Fibroblast of lung (primary cell): Measurements from ENCODE around the gene GSG1. TPM values are rescaled to one million over a fixed set of nuclear protein-coding genes. Genes with fewer than 3 reads are reported as not detected.

Experiments
- DNase-seq, 2 donors: peaks; one replicate each; pipeline versions ENCODE4 v3.0.0 to v3.0.0-alpha.2; 2010; ENCODE audit warnings: low read depth in 2 of 2
- H2AFZ ChIP-seq: 2 replicates; pipeline ENCODE4 v1.5.1; 2012; ENCODE audit warnings: low read length, control low read depth, inconsistent platforms
- H3K27ac ChIP-seq: 2 replicates; pipeline ENCODE4 v1.5.1; 2011; ENCODE audit warnings: low read length, control low read depth; ENCODE audit not compliant: insufficient read depth
- H3K27me3 ChIP-seq: 2 replicates; pipeline ENCODE4 v1.5.1; 2011; ENCODE audit warnings: mild to moderate bottlenecking, low read length; ENCODE audit not compliant: control insufficient read depth, insufficient read depth
- H3K36me3 ChIP-seq: 2 replicates; pipeline ENCODE4 v1.5.1; 2011; ENCODE audit warnings: low read length; ENCODE audit not compliant: control insufficient read depth, insufficient read depth
- H3K4me1 ChIP-seq: 2 replicates; pipeline ENCODE4 v1.5.1; 2011; ENCODE audit warnings: low read length; ENCODE audit not compliant: control insufficient read depth, insufficient read depth; ENCODE audit errors: extremely low read depth
- H3K4me2 ChIP-seq: 2 replicates; pipeline ENCODE4 v1.5.1; 2011; ENCODE audit warnings: low read length, control low read depth; ENCODE audit not compliant: insufficient read depth; ENCODE audit errors: extremely low read depth
- H3K4me3 ChIP-seq, 4 experiments: fragments of 200-600 bp in 1 of 4; sonication (generic) in 1 of 4; replicated peaks in 1 of 4; 2 replicates each; pipeline ENCODE4 v1.5.1; 2011 to 2016; ENCODE audit warnings: low read length in 4 of 4, low read depth in 3 of 4, mild to moderate bottlenecking in 3 of 4, control low read depth in 2 of 4, inconsistent platforms in 1 of 4, mixed read lengths in 1 of 4; ENCODE audit not compliant: insufficient read depth in 1 of 4; ENCODE audit errors: control extremely low read depth in 1 of 4
- H3K79me2 ChIP-seq: 2 replicates; pipeline ENCODE4 v1.5.1; 2012; ENCODE audit warnings: mild to moderate bottlenecking, low read length, inconsistent platforms; ENCODE audit not compliant: control insufficient read depth, insufficient read depth
- H3K9ac ChIP-seq: 2 replicates; pipeline ENCODE4 v1.5.1; 2011; ENCODE audit warnings: mild to moderate bottlenecking, low read length, control low read depth; ENCODE audit not compliant: insufficient read depth
- H3K9me3 ChIP-seq: 2 replicates; pipeline ENCODE4 v1.5.1; 2012; ENCODE audit warnings: low read depth, low read length; ENCODE audit not compliant: control insufficient read depth, insufficient read depth
- H4K20me1 ChIP-seq: 2 replicates; pipeline ENCODE4 v1.5.1; 2011; ENCODE audit warnings: low read length; ENCODE audit not compliant: control insufficient read depth, insufficient read depth; ENCODE audit errors: extremely low read depth
- EZH2 ChIP-seq: IDR thresholded peaks from 2 replicates; pipeline ENCODE4 v1.5.1; 2012; ENCODE audit warnings: low read length, control low read depth, mild to moderate bottlenecking; ENCODE audit errors: missing control alignments
- polyA plus RNA-seq, 2 donors: library from polyadenylated mRNA; depleted of rRNA in 1 of 2; stranded (reverse) in 1 of 2; unstranded in 1 of 2; fragments of >200 nt; gene quantifications; 2 replicates each; pipeline ENCODE4 v1.2.1, GENCODE V29; 2011 to 2012; ENCODE audit warnings: missing spikeins in 1 of 2
- total RNA-seq: library from RNA; depleted of rRNA; stranded (reverse); fragments of >200 nt; gene quantifications from 2 replicates; pipeline ENCODE4 v1.2.1, GENCODE V29; 2014
- TF ChIP-seq, protein P1 (sequence below), 2 donors: IDR thresholded peaks in 1 of 2; conservative IDR thresholded peaks in 1 of 2; 1 replicate in 1 of 2; 2 replicates in 1 of 2; pipeline ENCODE4 v1.5.1; 2011 to 2012; ENCODE audit warnings: low read length in 2 of 2, control low read depth in 1 of 2, inconsistent platforms in 1 of 2, low read depth in 1 of 2, mild to moderate bottlenecking in 1 of 2

The GSG1 gene
- total and polyA plus RNA-seq, 2 donors (not counting 1 experiment from before 2014, with no cell fraction given) = 0.66 to 0.93 TPM

DNA sequence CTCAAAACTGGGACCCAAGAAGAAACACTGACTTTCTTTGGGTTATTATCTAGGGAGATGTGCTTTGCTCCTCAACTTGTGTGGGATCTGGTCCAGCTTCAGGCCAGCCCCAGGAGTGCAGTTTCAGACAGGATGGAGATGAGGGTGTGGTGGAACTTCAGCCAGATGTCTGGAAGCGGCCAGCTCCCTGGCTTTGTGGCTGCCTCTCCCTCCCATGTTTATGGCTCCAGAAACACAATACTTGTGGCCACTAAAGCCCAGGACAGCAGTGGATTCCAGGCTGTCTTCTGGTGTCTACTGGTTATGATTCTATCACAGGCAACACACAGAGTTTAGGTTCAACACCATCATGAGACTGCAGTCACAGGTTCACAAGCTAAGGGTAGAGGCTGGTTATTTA, 48.8 kb upstream of the GSG1 start:
- Histone ChIP-seq H3K4me1 (peaks cover 3% of the 10 kb centered on the region), H3K36me3 (no peaks in the 10 kb centered on the region), H3K79me2 (no peaks in the 10 kb centered on the region), H3K4me2 (no peak overlapping the region), H3K4me3 (no peak overlapping the region), H3K27me3 (no peaks in the 10 kb centered on the region), H3K9me3 (no peaks in the 10 kb centered on the region), H2AFZ (no peak overlapping the region), H4K20me1 (no peaks in the 10 kb centered on the region), H3K9ac (no peak overlapping the region), H3K27ac (no peak overlapping the region)
- TF ChIP-seq, protein P1, sequence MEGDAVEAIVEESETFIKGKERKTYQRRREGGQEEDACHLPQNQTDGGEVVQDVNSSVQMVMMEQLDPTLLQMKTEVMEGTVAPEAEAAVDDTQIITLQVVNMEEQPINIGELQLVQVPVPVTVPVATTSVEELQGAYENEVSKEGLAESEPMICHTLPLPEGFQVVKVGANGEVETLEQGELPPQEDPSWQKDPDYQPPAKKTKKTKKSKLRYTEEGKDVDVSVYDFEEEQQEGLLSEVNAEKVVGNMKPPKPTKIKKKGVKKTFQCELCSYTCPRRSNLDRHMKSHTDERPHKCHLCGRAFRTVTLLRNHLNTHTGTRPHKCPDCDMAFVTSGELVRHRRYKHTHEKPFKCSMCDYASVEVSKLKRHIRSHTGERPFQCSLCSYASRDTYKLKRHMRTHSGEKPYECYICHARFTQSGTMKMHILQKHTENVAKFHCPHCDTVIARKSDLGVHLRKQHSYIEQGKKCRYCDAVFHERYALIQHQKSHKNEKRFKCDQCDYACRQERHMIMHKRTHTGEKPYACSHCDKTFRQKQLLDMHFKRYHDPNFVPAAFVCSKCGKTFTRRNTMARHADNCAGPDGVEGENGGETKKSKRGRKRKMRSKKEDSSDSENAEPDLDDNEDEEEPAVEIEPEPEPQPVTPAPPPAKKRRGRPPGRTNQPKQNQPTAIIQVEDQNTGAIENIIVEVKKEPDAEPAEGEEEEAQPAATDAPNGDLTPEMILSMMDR (conservative IDR thresholded peaks at IDR 0.05 in 1 of 2, IDR thresholded peaks at IDR 0.05 in 1 of 2; ENCODE audit: low read depth in 1 of 2, low read length in 2 of 2) = no peak
- TF ChIP-seq EZH2 = no peak
- DNase-seq = no peak

DNA sequence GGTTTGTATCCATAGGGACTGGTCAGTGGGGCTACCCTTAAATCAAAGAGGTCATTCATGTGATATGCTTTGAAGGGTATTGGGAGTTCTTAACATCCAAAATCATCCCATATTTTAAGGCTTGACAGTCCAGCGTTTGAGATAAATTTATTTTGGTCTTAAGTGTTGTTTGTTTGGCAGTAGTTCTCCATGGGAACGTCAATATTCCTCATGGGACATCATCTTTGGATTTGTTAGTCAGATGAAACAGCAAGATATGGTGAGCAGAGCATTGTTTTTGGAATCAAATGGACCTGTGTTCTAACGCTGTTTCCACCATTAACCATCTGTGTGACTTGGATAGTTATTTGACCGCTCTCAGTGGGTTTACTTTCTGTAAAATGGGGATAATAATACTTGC, 45.9 kb upstream of the GSG1 start:
- H3K9me3 ChIP-seq = no peaks in the 10 kb centered on the region
- H3K27ac ChIP-seq = no peak overlapping the region
- no peaks in the 10 kb centered on the region for H3K36me3 ChIP-seq
- no peaks in the 10 kb centered on the region for H3K79me2 ChIP-seq
- no peaks in the 10 kb centered on the region for H3K27me3 ChIP-seq
- no peak overlapping the region for H3K9ac ChIP-seq
- no peak for TF ChIP-seq EZH2
- TF ChIP-seq, protein P1 (conservative IDR thresholded peaks at IDR 0.05 in 1 of 2, IDR thresholded peaks at IDR 0.05 in 1 of 2; ENCODE audit: low read depth in 1 of 2, low read length in 2 of 2) = no peak
- H2AFZ ChIP-seq = no peak overlapping the region
- peaks cover 3% of the 10 kb centered on the region for H3K4me1 ChIP-seq
- DNase-seq = no peak
- H4K20me1 ChIP-seq = no peaks in the 10 kb centered on the region
- no peak overlapping the region for H3K4me2 ChIP-seq
- H3K4me3 ChIP-seq = no peak overlapping the region

DNA sequence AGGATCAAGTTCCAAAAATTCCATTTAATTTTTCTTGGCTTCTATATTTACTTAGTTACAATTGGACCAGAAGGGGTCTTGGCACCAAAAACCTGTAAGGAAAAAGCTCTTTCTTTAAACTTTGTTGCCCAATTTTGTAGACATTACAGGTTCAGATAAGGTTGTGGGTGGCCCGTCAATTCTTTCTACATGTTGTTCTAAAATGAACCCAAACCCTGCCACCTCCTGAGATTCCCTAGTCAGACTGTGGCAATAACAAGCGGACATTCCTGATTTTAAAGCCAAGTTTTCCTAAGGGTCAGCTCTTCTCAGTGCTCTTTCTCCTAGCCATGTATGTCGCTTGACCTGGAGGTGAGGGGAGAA, 45.0 kb upstream of the GSG1 start:
- Histone ChIP-seq H3K9me3 (no peaks in the 10 kb centered on the region), H2AFZ (no peak overlapping the region), H3K79me2 (no peaks in the 10 kb centered on the region), H3K27me3 (no peaks in the 10 kb centered on the region), H4K20me1 (no peaks in the 10 kb centered on the region), H3K27ac (no peak overlapping the region), H3K9ac (no peak overlapping the region), H3K36me3 (no peaks in the 10 kb centered on the region), H3K4me2 (no peak overlapping the region), H3K4me1 (no peaks in the 10 kb centered on the region), H3K4me3 (no peak overlapping the region)
- TF ChIP-seq, protein P1 (conservative IDR thresholded peaks at IDR 0.05 in 1 of 2, IDR thresholded peaks at IDR 0.05 in 1 of 2; ENCODE audit: low read depth in 1 of 2, low read length in 2 of 2) = no peak
- no peak for TF ChIP-seq EZH2
- no peak for DNase-seq
